Skeletal muscle satellite cell (primary cell): ENCODE results near the gene TMEM63A.
A peak's percentile ranks its signal among the peaks of the same experiment; 100 is the strongest.
"Not testable (repeated sequence)": the region's sequence is repeated elsewhere in the genome, so short reads cannot be mapped to it uniquely, and the experiment has no call there.

ENCODE experiments used
- H3K27me3 ChIP-seq: 2 replicates; pipeline ENCODE4 v1.7.0; 2013; ENCODE audit warnings: low read length; ENCODE audit not compliant: control insufficient read depth, insufficient read depth
- H3K36me3 ChIP-seq: 2 replicates; pipeline ENCODE4 v1.7.0; 2013; ENCODE audit warnings: mild to moderate bottlenecking, control low read depth, low read length; ENCODE audit not compliant: insufficient read depth
- H3K4me1 ChIP-seq: 2 replicates; pipeline ENCODE4 v1.7.0; 2013; ENCODE audit warnings: low read length; ENCODE audit not compliant: control insufficient read depth, insufficient read depth
- H3K4me2 ChIP-seq: 2 replicates; pipeline ENCODE4 v1.7.0; 2013; ENCODE audit warnings: mild to moderate bottlenecking, low read length
- H3K4me3 ChIP-seq: 2 replicates; pipeline ENCODE4 v1.7.0; 2013; ENCODE audit warnings: low read length
- H3K9ac ChIP-seq: 2 replicates; pipeline ENCODE4 v1.7.0; 2013; ENCODE audit warnings: mild to moderate bottlenecking, low read depth, low read length, moderate library complexity
- H3K9me3 ChIP-seq: replicated peaks from 2 replicates; pipeline ENCODE4 v1.7.0; 2013; ENCODE audit warnings: mild to moderate bottlenecking, control low read depth, low read length

TMEM63A gene

DNA sequence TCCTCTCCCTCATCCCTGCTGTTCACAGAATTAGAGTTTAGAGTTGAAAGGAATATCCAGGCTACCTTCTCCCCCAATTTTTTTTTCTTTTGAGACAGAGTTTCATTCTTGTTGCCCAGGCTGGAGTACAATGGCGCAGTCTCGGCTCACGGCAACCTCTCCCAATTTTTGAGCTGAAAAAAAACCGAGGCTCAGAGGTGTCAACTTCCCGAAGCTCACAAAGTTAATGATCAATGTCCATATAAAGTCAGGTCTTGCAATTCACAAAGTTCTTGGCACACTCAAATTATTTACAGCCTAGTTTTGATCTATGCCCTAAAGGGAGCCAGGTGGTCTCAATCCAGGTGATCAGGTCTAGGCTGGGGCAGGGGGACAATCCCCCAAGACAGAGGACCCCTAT is 7.6 kb upstream of the TMEM63A start:
- Histone ChIP-seq H3K4me1 (no peaks in the 10 kb centered on the region), H3K36me3 (no peaks in the 10 kb centered on the region)

DNA sequence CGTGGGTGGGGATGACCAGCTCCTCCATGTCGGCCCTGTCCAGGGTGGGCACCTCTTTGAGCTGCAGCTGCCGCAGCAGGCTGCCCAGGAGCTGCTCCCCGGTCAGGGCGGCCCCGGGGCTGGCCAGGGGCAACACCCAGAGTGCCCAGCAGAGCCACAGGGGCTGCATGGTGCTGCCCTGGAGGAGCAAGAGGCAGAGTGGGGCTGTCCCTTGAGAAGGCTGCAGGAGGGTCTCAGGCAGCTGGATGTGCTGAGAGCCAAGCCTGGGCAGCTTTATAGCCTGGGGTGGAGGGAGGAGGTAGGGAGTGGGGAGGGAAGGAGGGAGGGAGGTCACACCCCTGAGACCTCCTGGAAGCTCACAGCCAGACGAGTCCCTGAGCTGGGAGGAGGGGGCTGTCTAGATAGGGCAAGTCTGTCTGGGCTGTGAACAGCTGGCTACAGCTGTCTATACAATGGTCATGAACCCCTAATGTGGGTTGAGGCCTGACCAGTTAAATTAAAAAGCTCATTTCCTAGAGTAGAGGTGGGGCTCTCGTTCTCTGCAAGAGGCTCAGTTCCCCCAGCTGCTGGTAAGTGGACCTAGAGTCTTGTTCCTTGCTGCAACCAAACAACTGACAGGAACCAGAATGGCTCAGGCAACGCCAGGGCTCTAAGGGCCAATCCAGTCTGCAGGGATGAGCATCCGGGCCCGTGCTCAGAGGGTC is 6.9 kb upstream of the TMEM63A start, which contains the start of gene LEFTY1:
LEFTY1 (minus strand) TSS at position 249 of the 704 bp plus-strand sequence; CDS start at position 169, 80 bp downstream.
- Histone ChIP-seq H3K9ac (no peak within 1 kb of the TSS), H3K4me3 (no peak within 1 kb of the TSS), H3K4me1 (no peaks in the 10 kb centered on the region), H3K9me3 (no peaks in the 10 kb centered on the region), H3K36me3 (no peaks in the 10 kb centered on the region), H3K4me2 (no peak within 1 kb of the TSS), H3K27me3 (no peaks in the 10 kb centered on the region)

More for the DNA sequence above, 7.6 kb upstream of the TMEM63A start:
- H3K9me3 ChIP-seq, result no peaks in the 10 kb centered on the region
- no peak overlapping the region for H3K4me2 ChIP-seq
- H3K27me3 ChIP-seq, result no peaks in the 10 kb centered on the region
- H3K4me3 ChIP-seq, result no peak overlapping the region
- H3K9ac ChIP-seq, result no peak overlapping the region

DNA sequence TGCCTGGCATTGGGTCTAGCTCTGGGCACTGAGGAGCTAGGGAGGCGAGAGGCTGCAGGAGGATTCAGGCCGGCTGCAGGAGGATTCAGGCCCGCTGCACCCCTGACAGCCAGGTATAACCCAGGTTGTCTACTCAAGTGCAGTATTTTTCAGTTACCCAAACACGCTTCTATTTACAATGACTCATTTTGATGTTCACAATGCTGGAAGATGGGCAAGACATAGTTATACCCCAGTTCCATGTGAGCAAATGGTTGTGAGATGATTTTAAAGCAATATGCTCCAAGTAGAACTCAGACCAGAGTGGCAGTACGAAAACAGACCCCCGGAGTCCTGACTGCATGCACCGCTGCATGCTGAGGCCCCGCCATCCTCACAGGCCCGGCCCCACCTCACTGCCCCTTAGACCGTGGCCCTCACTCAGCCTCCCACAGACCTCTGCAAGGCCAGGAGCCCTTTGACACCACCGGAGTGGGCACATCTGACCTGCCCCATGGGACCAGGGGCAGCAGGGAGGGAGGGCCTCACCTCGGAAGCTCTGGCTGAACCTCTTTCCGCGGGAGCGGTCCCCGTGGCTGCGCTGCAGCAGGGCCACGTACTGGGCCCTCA is 6.2 kb upstream of the TMEM63A start:
- no peaks in the 10 kb centered on the region for H3K36me3 ChIP-seq
- no peak overlapping the region for H3K9ac ChIP-seq

DNA sequence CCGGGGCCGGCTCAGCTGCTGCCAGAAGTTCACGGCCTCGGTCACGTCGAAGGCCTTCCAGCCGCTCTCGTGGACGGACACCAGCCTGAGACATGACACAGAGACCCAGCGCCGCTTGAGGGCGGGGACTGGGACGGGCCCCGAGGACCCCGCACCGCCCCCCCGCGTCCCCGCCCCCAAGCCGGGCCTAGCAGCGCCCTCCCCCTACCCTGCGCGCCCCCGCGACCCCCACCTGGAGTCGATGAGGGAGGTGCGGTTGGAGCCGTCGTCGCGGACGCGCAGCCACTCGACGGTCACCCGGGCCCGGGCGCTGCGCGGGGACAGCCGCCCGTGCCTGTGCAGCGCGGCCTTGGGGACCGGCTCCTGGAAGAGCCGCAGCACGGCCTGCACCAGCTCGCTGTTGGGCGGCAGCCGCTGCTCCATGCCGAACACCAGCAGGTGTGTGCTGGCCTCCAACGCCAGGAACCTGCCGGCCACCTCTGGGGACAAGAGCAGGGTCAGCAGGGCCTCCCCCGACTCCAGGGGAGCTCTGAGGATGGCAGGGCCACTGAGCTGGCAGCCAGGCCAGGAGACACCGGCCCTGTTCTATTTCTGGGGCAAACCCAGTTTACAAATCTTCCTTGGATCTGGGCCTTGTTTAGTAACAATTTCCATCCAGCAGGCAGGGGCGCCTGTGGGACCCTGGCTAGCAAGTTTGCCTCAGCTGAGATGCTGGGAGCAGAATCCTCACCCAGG is 5.5 kb upstream of the TMEM63A start:
- not testable (repeated sequence) for H3K4me1 ChIP-seq, H3K4me3 ChIP-seq, H3K27me3 ChIP-seq, H3K9me3 ChIP-seq, H3K4me2 ChIP-seq, H3K36me3 ChIP-seq, H3K9ac ChIP-seq

More for the DNA sequence above, 6.2 kb upstream of the TMEM63A start:
- H3K4me1 ChIP-seq, result peaks cover under 1% of the 10 kb centered on the region
- H3K4me3 ChIP-seq, result no peak overlapping the region
- no peaks in the 10 kb centered on the region for H3K27me3 ChIP-seq
- no peaks in the 10 kb centered on the region for H3K9me3 ChIP-seq
- H3K4me2 ChIP-seq, result no peak overlapping the region

DNA sequence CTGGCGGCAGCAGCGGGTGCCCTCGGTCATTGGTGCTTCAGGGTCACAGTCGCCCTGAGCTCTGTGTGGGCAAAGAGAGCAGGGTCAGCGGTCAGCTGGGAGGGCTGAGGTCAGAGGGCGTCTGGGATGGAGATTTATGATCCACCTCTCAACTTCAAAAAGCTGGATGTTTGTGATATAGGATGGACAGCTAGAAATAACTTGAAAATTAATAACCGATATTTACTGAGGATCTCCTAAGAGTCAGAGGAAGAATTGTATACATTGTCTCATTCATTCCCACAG is 4.8 kb upstream of the TMEM63A start:
- H3K36me3 ChIP-seq, result no peaks in the 10 kb centered on the region
- H3K9ac ChIP-seq, result no peak overlapping the region
- no peaks in the 10 kb centered on the region for H3K9me3 ChIP-seq
- peaks cover 6% of the 10 kb centered on the region for H3K4me1 ChIP-seq
- no peaks in the 10 kb centered on the region for H3K27me3 ChIP-seq
- no peak overlapping the region for H3K4me2 ChIP-seq
- no peak overlapping the region for H3K4me3 ChIP-seq

DNA sequence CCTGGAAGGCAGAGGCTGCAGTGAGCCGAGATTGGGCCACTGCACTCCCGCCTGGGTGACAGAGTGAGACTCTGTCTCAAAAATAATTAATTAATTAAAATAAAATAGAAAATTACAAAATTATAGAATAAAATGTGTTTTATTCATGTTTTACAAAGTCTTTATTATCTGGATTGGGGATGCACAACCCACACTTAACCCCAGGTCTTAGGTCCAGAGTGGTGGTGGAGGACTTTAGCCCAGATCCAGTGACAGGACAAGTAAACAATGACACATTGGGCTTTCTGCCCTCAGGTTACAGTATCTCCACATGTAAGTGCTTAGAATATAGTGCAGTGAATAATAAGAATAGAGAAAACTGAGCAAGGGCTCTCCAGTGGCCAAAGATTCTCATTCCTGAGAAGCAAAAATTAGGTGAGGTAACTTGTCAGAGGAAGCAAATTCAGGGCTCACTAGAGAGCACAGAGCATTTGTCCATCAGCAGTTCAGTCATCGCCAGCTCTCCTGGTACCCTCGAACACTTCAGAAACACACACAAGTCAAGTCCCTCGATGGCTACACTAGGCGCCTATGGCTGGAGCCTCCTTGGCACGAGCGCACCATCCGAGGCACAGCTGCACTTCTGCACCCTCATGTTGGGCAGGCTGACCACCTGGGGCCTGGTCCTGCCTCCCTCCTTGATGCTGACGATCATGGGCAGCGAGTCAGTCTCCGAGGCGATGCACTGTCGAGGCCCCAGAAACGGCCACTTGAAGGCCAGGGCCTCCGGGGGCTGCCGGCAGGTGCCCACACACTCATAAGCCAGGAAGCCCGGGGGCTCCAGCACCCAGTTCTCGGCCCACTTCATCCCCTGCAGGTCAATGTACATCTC is 4.2 kb upstream of the TMEM63A start:
- Histone ChIP-seq H3K4me1 (peaks cover 8% of the 10 kb centered on the region), H3K36me3 (no peaks in the 10 kb centered on the region), H3K27me3 (no peaks in the 10 kb centered on the region), H3K9ac (no peak overlapping the region), H3K4me2 (no peak overlapping the region), H3K4me3 (no peak overlapping the region), H3K9me3 (no peaks in the 10 kb centered on the region)

DNA sequence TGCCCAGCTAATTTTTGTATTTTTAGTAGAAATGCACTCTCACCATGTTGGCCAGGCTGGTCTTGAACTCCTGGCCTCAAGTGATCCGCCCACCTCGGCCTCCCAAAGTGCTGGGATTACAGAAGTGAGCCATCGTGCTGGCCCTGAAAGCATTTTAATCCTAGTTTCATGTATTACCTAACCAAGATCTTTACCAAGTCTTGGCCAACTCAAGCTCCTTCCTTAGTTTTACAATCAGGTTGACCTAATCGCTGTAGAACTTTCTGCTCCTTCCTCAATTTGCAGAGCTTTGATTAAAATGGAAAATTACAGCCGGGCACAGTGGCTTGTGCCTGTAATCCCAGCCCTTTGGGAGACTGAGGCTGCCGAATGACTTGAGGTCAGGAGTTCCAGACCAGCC is 3.2 kb upstream of the TMEM63A start:
- Histone ChIP-seq H3K27me3 (no peaks in the 10 kb centered on the region), H3K36me3 (no peaks in the 10 kb centered on the region), H3K9me3 (no peaks in the 10 kb centered on the region), H3K4me3 (no peak overlapping the region), H3K9ac (no peak overlapping the region), H3K4me2 (no peak overlapping the region), H3K4me1 (peaks cover 18% of the 10 kb centered on the region)

DNA sequence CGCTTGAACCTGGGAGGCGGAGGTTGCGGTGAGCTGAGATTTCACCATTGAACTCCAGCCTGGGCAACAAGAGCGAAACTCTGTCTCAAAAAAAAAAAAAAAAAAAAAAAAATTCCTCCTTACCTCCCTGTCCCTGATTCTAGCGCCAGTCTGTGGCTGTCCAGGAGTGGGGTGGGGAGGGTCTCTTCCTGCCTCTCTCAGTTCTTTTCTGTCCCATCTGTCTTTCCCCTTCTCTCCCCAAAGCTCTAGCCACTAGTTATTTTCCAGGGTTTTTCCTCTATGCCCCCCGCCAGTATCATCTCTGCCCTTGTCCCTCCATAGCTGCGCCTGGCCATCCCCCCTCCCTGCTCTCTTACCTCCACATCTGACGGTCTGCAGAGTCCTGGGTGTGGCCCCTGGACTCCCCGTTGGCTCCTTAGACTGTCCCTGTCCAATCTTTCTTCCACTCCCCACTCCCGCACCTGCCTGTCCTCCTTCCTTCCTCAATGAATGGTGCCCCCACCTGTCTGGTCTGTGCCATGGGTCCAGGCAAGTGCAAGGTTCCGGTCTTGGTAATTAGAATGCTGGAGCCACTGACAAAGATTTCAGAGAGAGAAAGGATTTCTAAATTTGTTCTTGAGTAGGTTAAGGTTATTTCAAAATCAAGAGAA is 1.6 kb upstream of the TMEM63A start:
- Histone ChIP-seq H3K4me2 (peak overlapping the region; percentile 98), H3K4me1 (peaks cover 21% of the 10 kb centered on the region), H3K9ac (no peak overlapping the region), H3K9me3 (no peaks in the 10 kb centered on the region), H3K4me3 (no peak overlapping the region), H3K27me3 (no peaks in the 10 kb centered on the region), H3K36me3 (no peaks in the 10 kb centered on the region)

DNA sequence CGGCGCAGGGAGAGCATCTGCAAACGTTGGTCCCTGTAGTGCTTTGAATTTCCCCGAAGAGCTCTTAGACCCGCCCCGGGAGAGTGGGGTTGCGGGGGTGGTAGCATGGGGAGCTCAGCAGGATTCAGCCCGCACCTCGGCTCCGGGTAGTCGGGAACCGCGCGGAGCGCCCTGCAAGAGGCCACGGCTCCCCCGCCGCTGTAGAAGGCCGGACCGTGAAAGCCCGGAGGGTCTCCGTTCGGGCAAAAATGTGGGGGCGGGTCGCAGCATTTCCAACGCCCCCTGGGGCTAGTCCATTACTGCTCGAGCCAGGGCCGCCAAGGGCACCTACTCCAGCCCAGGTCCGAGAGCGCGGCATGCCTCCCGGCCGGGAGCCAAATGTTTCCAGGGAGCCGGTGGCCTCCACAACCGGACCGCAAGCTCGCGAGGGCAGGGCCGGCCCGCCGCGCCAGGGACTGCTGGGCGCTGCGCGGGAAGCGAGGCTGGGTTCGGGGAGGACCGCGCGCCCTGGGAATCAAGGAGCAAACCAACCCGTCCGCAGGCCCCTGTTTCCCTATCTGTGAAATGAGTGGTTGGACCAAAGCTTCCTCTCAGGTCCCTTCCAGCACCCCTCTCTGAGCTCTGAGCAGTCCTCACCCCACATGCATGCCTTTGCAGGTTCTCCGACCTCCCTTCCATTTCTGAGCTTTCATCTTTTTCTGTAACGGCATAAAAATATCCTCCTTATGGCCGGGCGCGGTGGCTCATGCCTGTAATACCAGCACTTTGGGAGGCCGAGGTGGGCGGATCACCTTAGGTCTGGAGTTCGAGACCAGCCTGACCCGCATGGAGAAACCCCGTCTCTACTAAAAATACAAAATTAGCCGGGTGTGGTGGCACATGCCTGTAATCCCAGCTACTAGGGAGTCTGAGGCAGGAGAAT is 775 bp upstream of the TMEM63A start:
- peak overlapping the region; percentile 98 for H3K4me2 ChIP-seq
- H3K9me3 ChIP-seq, result no peaks in the 10 kb centered on the region
- peak overlapping the region; percentile 99 for H3K4me3 ChIP-seq
- peak overlapping the region; percentile 97 for H3K9ac ChIP-seq
- no peaks in the 10 kb centered on the region for H3K27me3 ChIP-seq
- peaks cover 27% of the 10 kb centered on the region for H3K4me1 ChIP-seq
- no peaks in the 10 kb centered on the region for H3K36me3 ChIP-seq
